ENCODE data around the gene NSMCE3.

The NSMCE3 gene

GRCh38 chr15:29269485-29270168 lies at the start of gene NSMCE3:
Gene NSMCE3 (minus strand): TSS chr15:29269822. CDS start chr15:29269705, 117 bp downstream.
- peak; percentile 94 for ATAC-seq

DNA sequence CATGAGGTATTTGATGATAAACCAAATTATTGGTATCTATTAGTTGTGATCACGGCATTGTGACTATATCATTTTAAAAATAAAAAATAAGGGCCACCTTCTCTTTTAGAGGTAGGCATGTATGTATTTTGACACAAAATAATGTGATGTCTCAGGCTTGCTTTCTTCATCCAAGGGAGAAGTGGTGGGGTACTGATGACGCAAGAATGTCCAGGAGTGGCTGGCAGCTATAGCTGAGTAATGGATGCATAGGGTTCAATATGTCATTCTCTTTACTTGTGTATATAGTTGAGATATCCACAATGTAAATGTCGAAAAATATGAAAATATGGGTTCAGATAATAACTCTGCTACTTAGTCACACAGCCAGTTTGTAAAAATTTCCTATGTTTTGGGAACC lies 46.8 kb upstream of the NSMCE3 start:
- no peak for ATAC-seq

- ATAC-seq = peak; percentile 32 to 33
Measured at GRCh38 chr15:29312387-29312786, 42.8 kb upstream of the NSMCE3 start.

DNA sequence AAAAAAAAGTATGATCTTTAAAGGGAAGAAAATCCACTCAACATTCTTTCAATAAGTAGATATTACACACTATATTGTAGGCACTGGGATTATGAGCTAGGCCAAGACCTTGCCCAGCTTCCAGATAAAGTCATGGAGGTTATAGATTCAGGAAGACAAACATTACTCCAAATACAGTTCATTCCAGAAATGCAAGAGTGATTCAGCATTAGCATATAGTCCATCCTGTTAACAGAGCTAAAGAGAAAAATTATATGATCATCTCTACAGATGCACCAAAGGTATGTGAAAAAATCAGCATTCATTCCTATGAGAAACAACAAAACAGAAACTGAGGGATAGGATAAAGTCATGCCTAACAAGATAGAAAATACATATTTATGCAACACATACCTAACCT lies 42.1 kb upstream of the NSMCE3 start:
- no peak for ATAC-seq

DNA sequence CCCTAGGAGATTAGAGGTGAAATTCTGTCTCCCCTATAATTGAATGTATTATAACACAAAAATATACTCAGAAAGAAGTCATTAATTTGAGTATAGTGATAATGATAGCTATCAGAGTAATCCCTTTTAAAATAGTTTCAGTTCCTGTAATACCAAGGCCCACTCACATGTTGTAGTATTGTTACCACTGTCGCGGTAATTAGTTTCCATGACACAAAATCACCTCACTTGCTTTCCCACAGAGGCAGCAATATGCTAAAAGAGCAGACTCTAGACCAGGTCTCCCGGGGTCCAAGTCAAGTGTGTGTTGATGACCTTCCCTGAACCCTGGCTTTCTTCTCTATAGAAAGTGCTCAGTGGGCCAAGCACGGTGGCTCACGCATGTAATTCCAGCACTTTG lies 39.5 kb upstream of the NSMCE3 start:
- ATAC-seq = no peak

DNA sequence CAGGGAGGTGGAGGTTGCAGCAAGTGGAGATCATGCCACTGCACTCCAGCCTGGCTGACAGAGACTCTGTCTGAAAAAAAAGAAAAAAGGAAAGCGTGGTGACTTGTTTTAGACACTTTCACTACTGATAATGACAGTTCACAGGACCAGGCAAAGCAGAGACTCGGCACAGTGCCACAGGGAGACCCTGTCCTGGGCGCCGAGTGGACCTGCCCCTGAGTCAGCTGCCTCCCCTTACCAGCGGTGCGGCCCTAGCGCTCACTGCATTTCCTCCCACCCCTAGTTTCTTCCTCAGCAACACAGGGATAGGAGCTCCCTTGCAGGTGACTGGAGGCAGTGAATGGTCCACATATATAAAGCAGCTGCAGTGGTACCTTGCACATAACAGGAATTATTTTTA lies 38.7 kb upstream of the NSMCE3 start:
- no peak for ATAC-seq

DNA sequence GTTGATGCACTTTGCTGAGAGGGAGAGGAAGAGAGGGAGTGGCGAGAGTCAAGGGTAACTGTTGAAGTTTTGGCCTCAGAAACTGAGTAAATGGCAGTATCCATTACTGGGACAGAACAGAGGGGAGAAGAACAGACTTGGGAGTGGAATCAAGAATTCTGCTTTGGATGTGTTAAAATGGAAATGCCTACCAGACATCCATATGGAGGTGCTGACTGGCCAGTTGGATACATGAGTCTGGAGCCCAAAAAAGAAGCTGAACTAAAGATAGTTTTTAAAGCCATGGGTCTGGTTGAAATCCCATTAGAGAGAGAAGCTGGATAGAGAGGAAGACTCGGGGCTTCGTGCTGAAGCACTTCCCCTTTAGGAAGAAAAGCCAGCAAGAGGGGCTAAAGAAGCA lies 35.9 kb upstream of the NSMCE3 start:
- ATAC-seq = no peak

DNA sequence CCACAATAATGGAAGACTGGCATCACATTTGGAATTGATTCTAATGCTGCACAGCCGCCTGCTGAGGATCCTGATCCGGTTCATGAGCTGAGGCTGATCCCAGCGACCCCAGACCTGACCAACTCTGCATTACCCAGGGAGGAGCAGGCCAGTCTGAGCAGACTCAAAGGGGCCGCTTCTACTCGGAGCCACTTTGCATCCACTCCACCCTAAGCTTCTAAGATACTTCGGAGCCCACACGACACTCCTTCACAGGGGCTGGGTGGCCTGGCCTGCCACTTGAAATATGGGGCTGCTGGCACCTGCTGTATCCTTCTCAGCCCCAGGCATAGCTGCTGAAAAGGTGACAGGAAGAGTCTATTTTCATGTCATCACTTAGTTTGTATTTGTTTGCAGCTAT lies 33.2 kb upstream of the NSMCE3 start:
- ATAC-seq = no peak

GRCh38 chr15:29299784-29300183 lies 30.2 kb upstream of the NSMCE3 start:
- ATAC-seq = no peak

- ATAC-seq = no peak
Measured at GRCh38 chr15:29299331-29299730, 29.7 kb upstream of the NSMCE3 start.

- no peak for ATAC-seq
Measured at GRCh38 chr15:29294732-29295325, 25.2 kb upstream of the NSMCE3 start.

DNA sequence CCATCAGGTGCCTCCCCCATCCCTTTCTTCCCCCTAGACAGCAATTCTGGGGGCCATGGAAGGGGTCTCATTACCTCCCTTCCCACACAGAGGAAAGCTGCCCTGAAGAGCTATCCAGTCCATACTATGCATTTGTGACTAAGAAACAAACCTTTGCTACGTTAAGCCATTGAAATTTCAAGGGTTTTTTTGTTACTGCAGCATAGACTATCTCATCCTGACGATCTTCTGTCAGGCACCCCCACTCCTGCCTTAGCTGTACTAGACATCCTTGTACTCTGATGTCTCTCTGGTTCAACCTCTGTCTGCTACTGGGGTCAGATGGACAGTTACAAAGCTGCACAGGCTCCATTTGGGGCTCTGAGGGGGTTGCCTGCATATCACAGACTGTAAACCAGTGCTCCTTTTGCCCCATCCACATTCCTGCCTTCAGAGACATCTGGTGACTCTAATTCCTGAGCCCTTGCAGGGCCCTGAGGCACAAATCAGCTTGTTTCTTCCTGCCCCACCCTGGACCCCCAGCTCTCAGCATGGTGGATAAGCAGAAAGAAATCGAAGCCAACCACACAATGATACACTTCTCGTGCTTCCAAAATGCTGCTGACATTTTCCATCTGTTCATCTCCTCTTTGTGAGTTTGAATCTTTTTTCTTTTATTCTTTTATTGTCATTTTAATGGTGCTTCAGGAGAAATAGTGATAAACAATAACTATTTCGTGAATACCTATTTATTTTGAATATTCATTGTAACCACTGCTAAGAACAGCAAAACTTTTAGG lies 21.6 kb upstream of the NSMCE3 start:
- no peak for ATAC-seq

DNA sequence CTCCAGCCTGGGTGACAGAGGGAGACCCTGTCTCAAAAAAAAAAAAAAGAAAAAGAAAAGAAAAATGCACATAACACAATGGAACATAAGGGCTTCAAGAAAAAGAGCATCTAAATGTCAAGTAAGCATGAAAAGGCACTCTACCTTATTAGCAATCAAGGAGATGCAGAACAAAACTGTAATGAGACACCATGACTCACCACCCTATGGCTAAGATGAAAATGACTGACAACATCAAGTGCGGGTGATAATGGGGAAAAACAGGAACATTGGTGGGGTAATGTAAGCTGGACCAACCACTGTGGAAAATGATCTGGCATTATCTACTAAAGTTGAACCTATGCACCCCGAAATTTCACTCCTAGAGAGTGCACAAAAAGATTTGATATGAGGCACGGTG lies 19.6 kb upstream of the NSMCE3 start:
- no peak for ATAC-seq

DNA sequence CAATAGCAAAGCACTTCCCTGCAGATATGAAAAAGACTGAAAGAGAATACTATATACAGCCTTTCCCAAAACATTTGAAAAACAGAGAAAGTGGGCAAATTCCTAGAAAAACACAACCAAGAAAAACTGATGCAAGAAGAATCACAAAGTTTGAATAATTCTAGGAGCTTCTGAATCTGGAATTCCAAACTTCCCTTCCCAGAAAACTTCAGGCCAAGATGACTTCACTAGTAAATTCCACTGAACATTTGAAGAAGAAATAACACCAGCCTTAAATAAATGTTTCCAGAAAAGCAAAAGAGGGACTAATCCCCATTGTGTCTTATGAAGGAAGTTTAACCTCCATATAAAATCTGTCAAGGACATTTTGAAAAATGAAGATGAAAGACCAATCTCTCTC lies 15.8 kb upstream of the NSMCE3 start:
- no peak for ATAC-seq

- ATAC-seq = no peak
Measured at GRCh38 chr15:29283381-29283780, 13.8 kb upstream of the NSMCE3 start.

DNA sequence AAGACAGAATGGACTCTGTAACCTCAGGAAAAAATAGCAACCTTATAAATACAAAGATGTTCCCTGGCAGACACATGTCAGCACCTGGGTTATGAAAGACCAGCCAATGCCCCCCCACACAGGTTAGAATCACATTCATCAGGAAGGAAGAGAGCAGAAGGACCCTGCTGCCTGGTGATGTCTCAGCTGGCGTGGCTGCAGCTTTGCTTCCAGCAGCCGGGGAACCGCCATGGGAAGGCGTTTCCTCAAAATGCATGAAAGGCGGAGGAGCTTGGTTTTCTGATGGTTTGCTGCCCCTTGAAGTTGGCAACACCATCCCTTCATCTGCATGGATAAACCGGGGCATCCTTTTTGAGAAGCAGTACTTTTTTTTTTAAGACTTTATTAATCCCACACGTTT lies 10.9 kb upstream of the NSMCE3 start:
- no peak for ATAC-seq

- ATAC-seq = no peak
Measured at GRCh38 chr15:29278436-29279105, 8.9 kb upstream of the NSMCE3 start.

- no peak for ATAC-seq
Measured at GRCh38 chr15:29276366-29276765, 6.7 kb upstream of the NSMCE3 start.

GRCh38 chr15:29275855-29276254 lies 6.2 kb upstream of the NSMCE3 start:
- no peak for ATAC-seq

- ATAC-seq = no peak
Measured at GRCh38 chr15:29274946-29275345, 5.3 kb upstream of the NSMCE3 start.

DNA sequence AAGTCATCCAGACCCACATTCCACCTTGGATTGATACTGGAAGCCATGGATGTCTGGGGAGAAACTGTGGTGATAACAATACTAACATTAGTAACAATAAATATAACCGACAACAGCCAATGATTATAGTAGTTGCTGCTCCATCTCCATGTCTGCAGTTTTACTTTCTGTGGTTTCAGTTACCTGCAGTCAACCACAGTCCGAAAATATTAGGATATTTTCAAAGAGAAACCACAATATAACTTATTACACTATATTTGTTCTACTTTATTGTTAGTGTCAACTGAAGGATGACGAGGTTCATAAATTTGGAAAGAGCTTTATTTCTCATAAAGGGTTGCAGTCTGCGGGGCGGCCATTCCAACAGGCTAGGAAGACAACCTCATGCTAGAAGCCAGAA lies 2.6 kb upstream of the NSMCE3 start:
- ATAC-seq = no peak

DNA sequence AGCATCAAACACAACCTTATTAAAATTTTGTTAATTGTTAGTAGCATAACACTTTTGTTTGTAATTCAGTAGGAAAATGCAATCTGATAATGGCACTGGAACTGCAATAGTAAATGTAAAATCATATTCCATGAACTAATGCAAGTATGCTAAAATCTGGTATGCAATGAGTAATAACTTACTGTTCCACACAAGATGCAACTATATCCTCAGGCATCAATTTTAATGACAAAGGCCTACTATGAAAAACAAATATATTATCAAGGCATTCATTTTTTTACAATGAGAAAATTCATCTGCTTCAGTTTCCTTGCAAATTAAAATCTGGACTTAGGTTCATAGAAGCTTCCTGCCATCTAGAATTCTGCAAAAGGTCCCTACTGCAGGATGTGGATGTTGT lies 1.4 kb upstream of the NSMCE3 start:
- ATAC-seq = no peak

DNA sequence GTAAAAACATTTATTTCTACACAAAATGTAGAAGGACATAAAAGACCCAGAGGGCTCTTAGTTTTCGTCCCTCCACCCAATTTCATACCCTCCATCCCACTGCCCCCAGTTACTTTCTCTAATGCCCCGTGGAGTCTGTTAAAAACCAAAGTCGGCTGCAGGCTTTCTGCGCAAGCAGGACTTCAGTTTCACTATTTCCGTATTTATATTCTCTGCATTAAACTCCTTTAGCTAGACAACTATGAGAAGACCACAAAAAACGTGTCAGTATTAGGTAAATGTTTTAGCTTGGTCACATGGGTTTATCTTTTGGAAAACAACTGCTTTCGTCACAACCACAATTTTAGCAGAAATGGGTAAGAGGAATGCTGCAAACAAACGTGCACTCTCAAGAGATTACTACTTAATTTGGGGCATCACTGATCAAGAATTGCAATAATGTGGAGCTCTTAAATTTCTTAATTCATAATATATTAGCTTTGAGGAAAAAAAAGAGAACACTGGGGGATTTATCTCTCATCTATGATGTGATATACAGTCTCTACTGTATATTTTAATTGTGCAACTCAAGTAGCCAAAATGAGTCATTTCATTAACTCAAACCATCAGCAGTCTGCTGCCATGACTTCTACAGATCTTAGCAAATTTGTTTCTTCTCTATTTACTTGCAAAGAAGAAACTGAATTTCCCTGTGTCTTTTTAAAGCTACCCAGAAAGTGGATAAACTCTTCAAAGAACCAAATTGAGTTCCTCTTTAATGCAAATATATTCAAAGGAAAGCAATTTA lies 740 bp upstream of the NSMCE3 start:
- peak; percentile 3 to 22 for ATAC-seq

Data from activated CD4-positive, CD25-positive, alpha-beta regulatory T cell treated with anti-CD3 and anti-CD28 coated beads, Interleukin-2, amount 50 U/mL, for 24 hours (primary cell).